ENCODE measurements around the gene S100P.

GRCh38 chr4:6705646-6706045, 12.0 kb downstream of the S100P start:
- TF ChIP-seq CTCF (conservative IDR thresholded peaks at IDR 0.05) (no peak), EZH2 (IDR thresholded peaks at IDR 0.05; ENCODE audit: low read depth) (no peak)

All from PC-9 (cell line).